Neural cell (in vitro differentiated cells): Measurements from ENCODE around the gene FOXO3. TPM values are rescaled to one million over a fixed set of nuclear protein-coding genes. Genes with fewer than 3 reads are reported as not detected.

ENCODE experiments used
- H2AFZ ChIP-seq: fragments of 200-600, 300-800 bp; sonication (generic), shearing (Covaris generic); 2 replicates; pipeline ENCODE4 v1.6.0; 2014; ENCODE audit warnings: low read depth, mild to moderate bottlenecking, antibody characterized with exemption, low read length, moderate library complexity
- H3F3A ChIP-seq: fragments of 200-600 bp; shearing (Covaris generic); 2 replicates; pipeline ENCODE4 v1.6.1; 2016; ENCODE audit warnings: mild to moderate bottlenecking, moderate library complexity, mixed read lengths, antibody characterized with exemption, low read length; ENCODE audit not compliant: insufficient read depth, poor library complexity, severe bottlenecking
- H3K27ac ChIP-seq: fragments of 200-600, 300-800 bp; sonication (generic), shearing (Covaris generic); 2 replicates; pipeline ENCODE4 v1.5.1; 2014; ENCODE audit warnings: mild to moderate bottlenecking, low read length, moderate library complexity
- H3K27me3 ChIP-seq: fragments of 300-800, 200-600 bp; sonication (generic), shearing (Covaris generic); 2 replicates; pipeline ENCODE4 v1.6.0; 2014; ENCODE audit warnings: mild to moderate bottlenecking, low read depth, low read length, moderate library complexity; ENCODE audit not compliant: insufficient read depth
- H3K36me3 ChIP-seq: fragments of 300-800, 200-600 bp; sonication (generic), shearing (Covaris generic); 2 replicates; pipeline ENCODE4 v1.5.1; 2014; ENCODE audit warnings: mild to moderate bottlenecking, antibody characterized with exemption, low read length, moderate library complexity; ENCODE audit not compliant: insufficient read depth
- H3K4me2 ChIP-seq: fragments of 300-800, 200-600 bp; sonication (generic), shearing (Covaris generic); 2 replicates; pipeline ENCODE4 v1.6.0; 2014; ENCODE audit warnings: mild to moderate bottlenecking, low read length
- H3K4me3 ChIP-seq: fragments of 300-800, 200-600 bp; sonication (generic), shearing (Covaris generic); 2 replicates; pipeline ENCODE4 v1.5.1; 2014; ENCODE audit warnings: mild to moderate bottlenecking, low read length, moderate library complexity
- H3K79me2 ChIP-seq: fragments of 200-600 bp; shearing (Covaris generic); replicated peaks from 2 replicates; pipeline ENCODE4 v1.6.0; 2014; ENCODE audit warnings: mild to moderate bottlenecking, low read length, moderate library complexity; ENCODE audit not compliant: insufficient read depth
- H3K9ac ChIP-seq: fragments of 300-800, 200-600 bp; sonication (generic), shearing (Covaris generic); 2 replicates; pipeline ENCODE4 v1.6.1; 2016; ENCODE audit warnings: mild to moderate bottlenecking, low read length, mixed read lengths
- H3K9me2 ChIP-seq: fragments of 200-600 bp; shearing (Covaris generic); 2 replicates; pipeline ENCODE4 v1.6.1; 2016; ENCODE audit warnings: mild to moderate bottlenecking, low read length, mixed read lengths; ENCODE audit not compliant: insufficient read depth
- H3K9me3 ChIP-seq: fragments of 200-600, 300-800 bp; sonication (generic), shearing (Covaris generic); 2 replicates; pipeline ENCODE4 v1.6.1; 2016; ENCODE audit warnings: mild to moderate bottlenecking, mixed run types, low read length, moderate library complexity, mixed read lengths
- H4K20me1 ChIP-seq: fragments of 200-600 bp; shearing (Covaris generic); 2 replicates; pipeline ENCODE4 v1.6.1; 2016; ENCODE audit warnings: mild to moderate bottlenecking, mixed run types; ENCODE audit not compliant: insufficient read depth
- CTCF ChIP-seq: fragments of 450-650 bp; IDR thresholded peaks from 2 replicates; pipeline ENCODE4 v1.5.1; 2014; ENCODE audit warnings: antibody characterized with exemption, mild to moderate bottlenecking, moderate library complexity; ENCODE audit not compliant: poor library complexity, severe bottlenecking
- EP300 ChIP-seq: fragments of 450-650 bp; conservative IDR thresholded peaks from 2 replicates; pipeline ENCODE4 v1.6.1; 2014; ENCODE audit warnings: antibody characterized with exemption, mild to moderate bottlenecking, moderate library complexity; ENCODE audit not compliant: poor library complexity, severe bottlenecking
- EZH2 ChIP-seq: fragments of 200-600, 300-800 bp; shearing (Covaris generic), sonication (generic); IDR thresholded peaks from 2 replicates; pipeline ENCODE4 v1.6.1; 2014; ENCODE audit warnings: antibody characterized with exemption, low read length, borderline replicate concordance, mild to moderate bottlenecking; ENCODE audit not compliant: insufficient read depth, poor library complexity, severe bottlenecking
- MXI1 ChIP-seq: fragments of 450-650 bp; conservative IDR thresholded peaks from 2 replicates; pipeline ENCODE4 v1.6.1; 2014; ENCODE audit warnings: antibody characterized with exemption, mild to moderate bottlenecking; ENCODE audit not compliant: poor library complexity, severe bottlenecking
- POLR2AphosphoS5 ChIP-seq: IDR thresholded peaks from 2 replicates; pipeline ENCODE4 v1.6.1; 2012
- RAD21 ChIP-seq: fragments of 450-650 bp; conservative IDR thresholded peaks from 2 replicates; pipeline ENCODE4 v1.6.1; 2014; ENCODE audit warnings: antibody characterized with exemption, mild to moderate bottlenecking, moderate library complexity
- SMC3 ChIP-seq: fragments of 450-650 bp; conservative IDR thresholded peaks from 2 replicates; pipeline ENCODE4 v1.6.1; 2014; ENCODE audit warnings: antibody characterized with exemption, mild to moderate bottlenecking, moderate library complexity; ENCODE audit not compliant: poor library complexity
- TAF1 ChIP-seq: IDR thresholded peaks from 2 replicates; pipeline ENCODE4 v1.6.1; 2012; ENCODE audit warnings: low read depth
- polyA plus RNA-seq: library from polyadenylated mRNA; depleted of rRNA; stranded (reverse); fragments of >200 nt; gene quantifications from 2 replicates; pipeline ENCODE4 v1.2.3, GENCODE V29; 2014
- TF ChIP-seq, protein P1 (sequence below): IDR thresholded peaks from 2 replicates; pipeline ENCODE4 v1.6.1; 2012; ENCODE audit warnings: borderline replicate concordance

FOXO3 gene
- polyA plus RNA-seq, 1 donor from 2014 or later: 21.3 TPM

DNA sequence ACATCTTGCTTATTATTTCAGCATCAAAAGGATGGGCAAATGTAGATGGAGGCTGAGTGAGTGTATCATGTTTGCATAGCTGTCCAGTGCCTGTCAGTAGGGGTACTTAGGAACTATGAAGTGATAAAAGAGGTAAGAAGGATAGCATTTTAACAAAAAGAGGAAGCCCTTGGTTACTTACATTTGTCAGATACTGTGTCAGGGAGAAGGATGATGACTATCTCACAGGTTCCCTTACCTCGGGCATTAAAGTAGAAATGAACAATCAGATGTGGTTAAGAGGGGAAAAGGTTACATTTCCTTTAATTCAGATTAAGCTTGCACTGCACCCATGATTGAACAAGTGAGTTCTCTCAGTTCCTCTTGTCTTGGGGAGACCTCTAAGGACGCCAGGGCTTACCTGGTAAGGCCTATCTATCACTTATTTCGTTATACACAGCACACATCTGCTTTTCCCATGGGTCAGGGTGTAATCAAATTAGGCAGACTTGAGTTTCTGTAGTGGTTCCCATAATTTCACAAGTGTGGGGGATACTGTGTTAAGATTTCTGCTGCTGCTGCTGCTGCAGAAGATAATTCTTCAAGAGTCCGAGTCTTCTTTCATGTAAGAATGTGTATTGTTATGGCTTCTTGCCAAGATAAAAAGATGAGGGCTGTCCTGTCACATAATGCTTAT lies 4.5 kb downstream of the FOXO3 start:
- Histone ChIP-seq H3K36me3 (no peaks in the 10 kb centered on the region), H3K4me3 (peak overlapping the region; percentile 99), H3K27ac (no peak overlapping the region), H3K9me2 (no peaks in the 10 kb centered on the region), H2AFZ (no peak overlapping the region), H3K4me2 (no peak overlapping the region), H3K27me3 (no peaks in the 10 kb centered on the region), H3F3A (no peaks in the 10 kb centered on the region), H3K9ac (no peak overlapping the region), H3K79me2 (peaks cover 50% of the 10 kb centered on the region), H3K9me3 (no peaks in the 10 kb centered on the region), H4K20me1 (peaks cover 22% of the 10 kb centered on the region)
- TF ChIP-seq RAD21 (no peak), CTCF (no peak), EP300 (no peak), EZH2 (no peak), TAF1 (no peak), MXI1 (no peak), POLR2AphosphoS5 (no peak), SMC3 (no peak)
- TF ChIP-seq, protein P1, sequence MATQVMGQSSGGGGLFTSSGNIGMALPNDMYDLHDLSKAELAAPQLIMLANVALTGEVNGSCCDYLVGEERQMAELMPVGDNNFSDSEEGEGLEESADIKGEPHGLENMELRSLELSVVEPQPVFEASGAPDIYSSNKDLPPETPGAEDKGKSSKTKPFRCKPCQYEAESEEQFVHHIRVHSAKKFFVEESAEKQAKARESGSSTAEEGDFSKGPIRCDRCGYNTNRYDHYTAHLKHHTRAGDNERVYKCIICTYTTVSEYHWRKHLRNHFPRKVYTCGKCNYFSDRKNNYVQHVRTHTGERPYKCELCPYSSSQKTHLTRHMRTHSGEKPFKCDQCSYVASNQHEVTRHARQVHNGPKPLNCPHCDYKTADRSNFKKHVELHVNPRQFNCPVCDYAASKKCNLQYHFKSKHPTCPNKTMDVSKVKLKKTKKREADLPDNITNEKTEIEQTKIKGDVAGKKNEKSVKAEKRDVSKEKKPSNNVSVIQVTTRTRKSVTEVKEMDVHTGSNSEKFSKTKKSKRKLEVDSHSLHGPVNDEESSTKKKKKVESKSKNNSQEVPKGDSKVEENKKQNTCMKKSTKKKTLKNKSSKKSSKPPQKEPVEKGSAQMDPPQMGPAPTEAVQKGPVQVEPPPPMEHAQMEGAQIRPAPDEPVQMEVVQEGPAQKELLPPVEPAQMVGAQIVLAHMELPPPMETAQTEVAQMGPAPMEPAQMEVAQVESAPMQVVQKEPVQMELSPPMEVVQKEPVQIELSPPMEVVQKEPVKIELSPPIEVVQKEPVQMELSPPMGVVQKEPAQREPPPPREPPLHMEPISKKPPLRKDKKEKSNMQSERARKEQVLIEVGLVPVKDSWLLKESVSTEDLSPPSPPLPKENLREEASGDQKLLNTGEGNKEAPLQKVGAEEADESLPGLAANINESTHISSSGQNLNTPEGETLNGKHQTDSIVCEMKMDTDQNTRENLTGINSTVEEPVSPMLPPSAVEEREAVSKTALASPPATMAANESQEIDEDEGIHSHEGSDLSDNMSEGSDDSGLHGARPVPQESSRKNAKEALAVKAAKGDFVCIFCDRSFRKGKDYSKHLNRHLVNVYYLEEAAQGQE: no peak

- Histone ChIP-seq H3K79me2 (peaks cover 50% of the 10 kb centered on the region), H3K4me3 (peak overlapping the region; percentile 99), H4K20me1 (peaks cover 22% of the 10 kb centered on the region), H2AFZ (no peak overlapping the region), H3K36me3 (no peaks in the 10 kb centered on the region), H3F3A (no peaks in the 10 kb centered on the region), H3K27me3 (no peaks in the 10 kb centered on the region), H3K27ac (no peak overlapping the region), H3K4me2 (no peak overlapping the region), H3K9me2 (no peaks in the 10 kb centered on the region), H3K9me3 (no peaks in the 10 kb centered on the region), H3K9ac (no peak overlapping the region)
- TF ChIP-seq, protein P1: no peak
- no peak for TF ChIP-seq MXI1
- TF ChIP-seq EZH2: no peak
- no peak for TF ChIP-seq CTCF
- no peak for TF ChIP-seq RAD21
- TF ChIP-seq TAF1: no peak
- no peak for TF ChIP-seq EP300
- no peak for TF ChIP-seq POLR2AphosphoS5
- no peak for TF ChIP-seq SMC3
These were observed 5.2 kb downstream of the FOXO3 start for GRCh38 chr6:108565893-108566292.
